Right lobe of liver (tissue), 6 donors: ENCODE results near the gene KAZN. TPM values are rescaled to one million over a fixed set of nuclear protein-coding genes. Genes with fewer than 3 reads are reported as not detected.

Experiments used
- ATAC-seq, 4 donors: fragments of 200-7000 bp; cut with Tn5 transposase; one replicate each; pipeline ENCODE4 v1.9.1; 2020; ENCODE audit warnings: mild to moderate bottlenecking in 4 of 4, moderate library complexity in 4 of 4
- DNase-seq, 3 donors: peaks; one replicate each; pipeline ENCODE4 v3.0.0-alpha.2; 2020
- H3K27ac ChIP-seq, 3 donors: fragments of 200-600 bp; one replicate each; pipeline ENCODE4 v1.8.0; 2022
- H3K27me3 ChIP-seq, 2 donors: fragments of 200-600 bp; one replicate each; pipeline ENCODE4 v1.8.0; 2022
- H3K36me3 ChIP-seq, 4 donors: fragments of 200-600 bp; sonication (generic) in 1 of 4; one replicate each; pipeline versions ENCODE4 v1.5.1 to v1.8.0; 2017 to 2022; ENCODE audit warnings: control low read depth in 1 of 4
- H3K4me1 ChIP-seq, 4 donors: fragments of 200-600 bp; sonication (generic) in 1 of 4; one replicate each; pipeline versions ENCODE4 v1.5.1 to v1.8.0; 2017 to 2022; ENCODE audit warnings: control low read depth in 1 of 4
- H3K4me3 ChIP-seq, 3 donors: fragments of 200-600 bp; one replicate each; pipeline ENCODE4 v1.8.0; 2022
- H3K9me3 ChIP-seq, 4 donors: fragments of 200-600 bp; sonication (generic) in 1 of 4; one replicate each; pipeline versions ENCODE4 v1.5.1 to v1.8.0; 2017 to 2022; ENCODE audit warnings: control low read depth in 1 of 4
- POLR2A ChIP-seq: fragments of 450-650 bp; IDR thresholded peaks from one replicate; pipeline ENCODE4 v1.6.1; 2017; ENCODE audit warnings: antibody characterized with exemption, mild to moderate bottlenecking
- WGBS: methylation state at CpG from one replicate; pipeline ENCODE4 v1.1.6; 2018; ENCODE audit warnings: low coverage, low lambda C conversion rate; ENCODE audit not compliant: insufficient coverage; ENCODE audit errors: missing lambda C conversion rate; 5-methylcytosine and 5-hydroxymethylcytosine counted together
- intact Hi-C, 2 donors: fragments of 100-400 bp; cut with DNase I; formaldehyde crosslinking; loops; one replicate each; pipeline versions ENCODE4 v1.11.2 to v1.14.1; 2022
- total RNA-seq, 6 experiments: library from RNA; depleted of rRNA in 2 of 6; stranded (reverse); fragments of >200 nt in 2 of 6; fragmentation: NEBNext Ultra II Directional in 3 of 6; extraction: Animal tissue kit (Norgen Biotek cat#: 25700) in 3 of 6; gene quantifications; one replicate each; pipeline versions ENCODE4 v1.1.0 to v1.2.4, GENCODE V29; 2016 to 2023
- TF ChIP-seq, protein P1 (sequence below), 4 donors: fragments of 200-600 bp in 3 of 4; fragments of 450-650 bp in 1 of 4; IDR thresholded peaks; one replicate each; pipeline versions ENCODE4 v1.5.1 to v1.8.0; 2016 to 2022; ENCODE audit warnings: antibody characterized with exemption in 4 of 4, mild to moderate bottlenecking in 2 of 4
- donor health status: DM: no; HTN: yes; CAD: no.
- donor health status: DM: no; HTN: no; CAD: no.
- donor health status: DM: no; HTN: no; CAD: no.
- donor health status: DM: no; HTN: yes; CAD: no.
- donor health status: DM: no; HTN: yes; CAD: no.

The KAZN gene
- total RNA-seq, 6 experiments from 2014 or later: 1.5 to 7.2 (median 2.7) TPM

DNA sequence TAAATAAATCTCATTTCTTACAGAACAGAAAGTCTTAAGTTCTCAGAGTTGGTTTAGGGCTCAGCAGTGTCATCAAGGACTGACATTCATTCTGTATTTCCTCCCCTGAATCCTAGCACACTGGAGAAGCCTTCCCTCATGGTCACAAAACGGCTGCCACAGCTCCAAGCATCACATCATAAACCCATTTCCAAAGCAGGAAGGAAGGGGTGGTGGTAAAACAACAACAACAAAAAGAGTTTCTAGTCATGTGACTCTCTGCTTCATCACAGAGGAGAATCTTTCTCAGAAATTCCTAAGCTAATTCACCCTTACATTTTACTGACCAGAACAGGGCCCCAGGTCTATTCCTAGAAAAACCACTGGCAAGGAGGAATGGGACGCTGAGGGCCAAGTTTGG is 210.3 kb downstream of the KAZN start:
- no peak for ATAC-seq
- no peaks in the 10 kb centered on the region for H3K4me1 ChIP-seq

DNA sequence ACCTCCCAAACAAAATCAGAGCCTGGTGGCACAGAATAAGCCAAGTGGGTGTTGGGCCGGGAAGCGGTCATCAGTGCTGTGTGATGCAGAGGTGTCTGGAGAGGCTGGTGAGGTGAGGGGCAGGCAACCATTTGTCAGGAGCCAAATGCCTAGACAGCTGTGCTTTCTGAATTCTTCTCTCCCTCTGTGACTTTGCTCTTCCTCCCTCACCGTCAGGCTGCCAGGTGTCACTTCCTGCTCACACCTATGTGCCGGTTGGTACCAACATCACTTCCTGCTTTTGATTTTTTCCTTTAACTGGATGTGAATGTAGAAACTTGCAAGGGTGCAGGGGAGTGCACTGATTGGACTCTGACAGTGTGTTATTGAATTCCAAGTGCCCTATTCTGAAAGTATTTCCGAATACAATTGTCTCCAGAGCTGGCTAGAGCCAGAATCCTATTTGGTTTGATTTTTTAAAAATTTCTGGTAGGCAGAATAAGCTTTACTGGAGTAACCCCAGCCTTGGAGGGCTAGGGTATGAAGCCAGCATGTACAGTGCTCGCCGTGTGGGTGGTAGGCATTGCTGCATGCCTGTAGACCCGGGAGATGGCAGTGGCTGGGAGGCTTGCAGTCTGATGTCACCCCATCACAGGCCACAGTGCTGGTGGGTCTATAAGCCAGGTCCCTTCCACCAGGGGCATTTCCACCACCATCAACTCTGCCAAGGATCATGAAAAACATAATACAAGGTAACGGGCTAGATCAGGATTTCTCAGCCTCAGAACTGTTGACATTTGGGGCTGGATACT is 210.9 kb downstream of the KAZN start:
- ATAC-seq (no peak), DNase-seq (no peak)
- TF ChIP-seq POLR2A: no peak
- TF ChIP-seq, protein P1, sequence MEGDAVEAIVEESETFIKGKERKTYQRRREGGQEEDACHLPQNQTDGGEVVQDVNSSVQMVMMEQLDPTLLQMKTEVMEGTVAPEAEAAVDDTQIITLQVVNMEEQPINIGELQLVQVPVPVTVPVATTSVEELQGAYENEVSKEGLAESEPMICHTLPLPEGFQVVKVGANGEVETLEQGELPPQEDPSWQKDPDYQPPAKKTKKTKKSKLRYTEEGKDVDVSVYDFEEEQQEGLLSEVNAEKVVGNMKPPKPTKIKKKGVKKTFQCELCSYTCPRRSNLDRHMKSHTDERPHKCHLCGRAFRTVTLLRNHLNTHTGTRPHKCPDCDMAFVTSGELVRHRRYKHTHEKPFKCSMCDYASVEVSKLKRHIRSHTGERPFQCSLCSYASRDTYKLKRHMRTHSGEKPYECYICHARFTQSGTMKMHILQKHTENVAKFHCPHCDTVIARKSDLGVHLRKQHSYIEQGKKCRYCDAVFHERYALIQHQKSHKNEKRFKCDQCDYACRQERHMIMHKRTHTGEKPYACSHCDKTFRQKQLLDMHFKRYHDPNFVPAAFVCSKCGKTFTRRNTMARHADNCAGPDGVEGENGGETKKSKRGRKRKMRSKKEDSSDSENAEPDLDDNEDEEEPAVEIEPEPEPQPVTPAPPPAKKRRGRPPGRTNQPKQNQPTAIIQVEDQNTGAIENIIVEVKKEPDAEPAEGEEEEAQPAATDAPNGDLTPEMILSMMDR (IDR thresholded peaks at IDR 0.05): no peak
- Histone ChIP-seq H3K4me1 (no peaks in the 10 kb centered on the region), H3K27ac (no peak overlapping the region), H3K4me3 (no peak overlapping the region), H3K36me3 (no peaks in the 10 kb centered on the region), H3K9me3 (peaks cover 0 to 10% (median 0%) of the 10 kb centered on the region in 4 donors), H3K27me3 (no peaks in the 10 kb centered on the region)
- intact Hi-C loops: no loop called here
- 54% methylated on average over 4 of the region's 9 CpGs for WGBS

More for the DNA sequence above, 210.3 kb downstream of the KAZN start:
- Histone ChIP-seq H3K36me3 (no peaks in the 10 kb centered on the region), H3K27me3 (no peaks in the 10 kb centered on the region), H3K4me3 (no peak overlapping the region), H3K27ac (no peak overlapping the region), H3K9me3 (peaks cover 0 to 10% (median 0%) of the 10 kb centered on the region in 4 donors)
- WGBS: 40% methylated on average over 1 of the region's 2 CpGs
- no peak for DNase-seq
- TF ChIP-seq, protein P1 (IDR thresholded peaks at IDR 0.05): no peak
- intact Hi-C loops: no loop called here

DNA sequence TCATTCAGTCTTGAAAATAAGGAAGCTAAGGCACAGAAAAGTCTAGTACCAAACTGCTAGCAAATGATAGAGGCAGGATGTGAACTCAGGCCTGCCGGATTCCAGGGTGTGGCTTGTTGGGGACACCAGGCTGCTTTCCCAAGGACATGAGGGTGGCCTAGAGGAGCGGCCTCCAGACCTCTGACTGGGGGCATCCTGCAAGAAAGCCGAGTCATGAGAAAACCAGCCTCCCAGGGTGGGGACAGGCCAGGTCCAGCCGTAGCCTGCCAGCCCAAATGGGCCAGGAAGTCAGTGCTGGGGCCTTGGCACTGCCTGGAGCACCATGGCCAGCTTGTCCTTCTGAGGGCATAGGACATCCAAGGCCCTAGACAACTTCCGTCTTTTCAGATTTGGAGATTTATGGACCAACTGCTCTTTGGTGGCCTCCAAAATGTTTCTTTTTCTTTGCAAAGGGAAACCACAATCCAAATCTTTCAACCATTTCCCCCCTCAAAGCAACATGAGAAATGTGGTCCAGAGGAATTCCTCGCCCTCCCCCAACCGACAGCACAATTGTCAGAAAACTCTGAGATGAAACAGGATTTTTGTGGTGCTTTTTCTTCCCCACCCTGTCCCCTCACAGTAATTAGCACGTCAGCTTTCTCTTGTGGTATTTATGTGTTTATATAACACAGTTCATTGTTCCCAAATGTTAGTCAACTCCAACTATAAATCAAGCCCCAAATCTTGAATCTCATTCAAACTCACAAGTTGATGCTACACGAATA is 212.3 kb downstream of the KAZN start:
- Histone ChIP-seq H3K4me1 (no peaks in the 10 kb centered on the region), H3K36me3 (no peaks in the 10 kb centered on the region), H3K27ac (no peak overlapping the region), H3K4me3 (no peak overlapping the region), H3K9me3 (peaks cover 0 to 10% (median 0%) of the 10 kb centered on the region in 4 donors), H3K27me3 (no peaks in the 10 kb centered on the region)
- no peak for TF ChIP-seq POLR2A
- TF ChIP-seq, protein P1 (IDR thresholded peaks at IDR 0.05): no peak
- ATAC-seq: no peak
- DNase-seq: no peak
- 44% methylated on average over 6 of the region's 9 CpGs for WGBS
- intact Hi-C loops: no loop called here

DNA sequence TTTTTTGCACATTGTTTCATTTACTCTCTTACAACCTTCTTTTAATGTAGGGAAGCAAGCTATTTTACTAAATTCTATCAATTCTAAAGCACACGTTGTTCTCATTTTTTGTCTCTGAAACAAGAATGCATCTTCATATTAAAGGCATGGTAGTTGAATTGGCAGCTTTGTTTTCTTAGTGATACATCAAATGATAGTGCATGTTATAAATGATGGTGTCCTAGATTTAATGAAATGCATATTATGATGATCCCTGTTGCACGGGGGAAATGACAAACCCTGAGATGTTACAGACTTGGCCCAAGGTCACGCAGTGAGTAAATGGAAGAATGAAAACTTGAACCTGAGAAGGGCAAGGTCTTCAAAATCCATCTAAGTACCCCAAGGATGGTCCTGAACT is 213.1 kb downstream of the KAZN start:
- TF ChIP-seq, protein P1 (IDR thresholded peaks at IDR 0.05): no peak
- TF ChIP-seq POLR2A: no peak
- Histone ChIP-seq H3K27me3 (no peaks in the 10 kb centered on the region), H3K4me1 (no peaks in the 10 kb centered on the region), H3K27ac (no peak overlapping the region), H3K9me3 (peaks cover 0 to 8% (median 0%) of the 10 kb centered on the region in 4 donors), H3K4me3 (no peak overlapping the region), H3K36me3 (no peaks in the 10 kb centered on the region)
- no peak for ATAC-seq
- no peak for DNase-seq
- intact Hi-C loops: no loop called here
- WGBS: 41% methylated on average over 3 of the region's 3 CpGs
